Measurements from ENCODE around the gene KRTAP16-1.

DNA sequence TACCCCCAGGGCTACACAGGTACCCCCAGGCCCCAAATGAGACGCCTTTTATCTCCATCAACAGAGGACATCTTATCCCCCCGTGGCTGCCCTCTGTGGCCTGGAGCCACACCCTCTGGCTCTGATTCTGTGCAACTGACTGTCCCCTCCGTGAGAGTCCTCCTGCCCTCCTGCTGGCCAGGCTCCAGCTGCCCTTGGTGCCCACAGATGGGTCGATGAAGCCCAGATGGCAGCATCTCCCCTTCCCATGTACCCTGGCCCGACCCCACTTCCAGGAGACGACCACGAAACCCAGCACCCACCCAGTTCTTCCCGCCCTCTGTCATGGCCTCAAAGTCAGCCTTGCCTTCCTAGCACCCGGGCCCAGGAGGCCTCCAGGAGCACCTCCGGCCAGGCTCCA lies 16.0 kb upstream of the KRTAP16-1 start:
- TF ChIP-seq CTCF (IDR thresholded peaks at IDR 0.05; ENCODE audit: low read depth, low read length), result no peak
- TF ChIP-seq EZH2phosphoT487 (IDR thresholded peaks at IDR 0.05; ENCODE audit: low read depth), result no peak
